A673 (cell line): ENCODE data around the gene SHFL. TPM values are rescaled to one million over a fixed set of nuclear protein-coding genes. Genes with fewer than 3 reads are reported as not detected.

Experiments used
- BruUV-seq: library from RNA; stranded (reverse); fragments of 400-500 nt; replicated peaks from 2 replicates; lab custom pipeline; 2021; lab: Mats Ljungman, UMichigan
- CTCF ChIA-PET: fragments of 300-600 bp; sonication (Branson Sonifier 250); formaldehyde crosslinking; loops from one replicate; lab custom pipeline; 2022; ENCODE audit warnings: antibody characterized with exemption; lab: Charles Lee
- POLR2A ChIA-PET: fragments of 300-600 bp; sonication (Branson Sonifier 250); formaldehyde crosslinking; loops from one replicate; lab custom pipeline; 2022; ENCODE audit warnings: antibody characterized with exemption; ENCODE audit not compliant: low non-redundant PET; lab: Charles Lee
- DNase-seq: peaks from one replicate; pipeline ENCODE4 v3.0.0-alpha.2; 2015; ENCODE audit warnings: low spot score
- H3K27ac ChIP-seq: fragments of 200-600 bp; sonication (generic); 2 replicates; pipeline ENCODE4 v1.5.1; 2016; ENCODE audit warnings: mixed run types, low read depth, mild to moderate bottlenecking, mixed read lengths, antibody characterized with exemption, low read length; ENCODE audit not compliant: poor library complexity, severe bottlenecking
- H3K27me3 ChIP-seq: fragments of 200-600 bp; sonication (generic); replicated peaks from 2 replicates; pipeline ENCODE4 v1.6.1; 2017; ENCODE audit warnings: mixed run types, low read depth, mild to moderate bottlenecking, mixed read lengths, antibody characterized with exemption, low read length; ENCODE audit not compliant: insufficient read depth, poor library complexity
- H3K36me3 ChIP-seq: fragments of 200-600 bp; sonication (generic); 2 replicates; pipeline ENCODE4 v1.6.1; 2016; ENCODE audit warnings: mixed run types, mild to moderate bottlenecking, mixed read lengths, antibody characterized with exemption, low read length; ENCODE audit not compliant: insufficient read depth, poor library complexity, severe bottlenecking
- H3K4me1 ChIP-seq: fragments of 200-600 bp; sonication (generic); 2 replicates; pipeline ENCODE4 v1.6.1; 2017; ENCODE audit warnings: mixed run types, mild to moderate bottlenecking, mixed read lengths, antibody characterized with exemption, low read length; ENCODE audit not compliant: insufficient read depth, poor library complexity, severe bottlenecking
- H3K4me3 ChIP-seq: fragments of 200-600 bp; sonication (generic); 2 replicates; pipeline ENCODE4 v1.5.1; 2016; ENCODE audit warnings: low read depth, mixed run types, mild to moderate bottlenecking, mixed read lengths, low read length; ENCODE audit not compliant: poor library complexity, severe bottlenecking
- H3K9me3 ChIP-seq: fragments of 200-600 bp; sonication (generic); 2 replicates; pipeline ENCODE4 v1.6.1; 2016; ENCODE audit warnings: mixed run types, low read depth, mild to moderate bottlenecking, mixed read lengths, antibody characterized with exemption, low read length; ENCODE audit not compliant: poor library complexity, severe bottlenecking
- CTCF ChIP-seq: fragments of 300-800, 200-600 bp; sonication (generic); conservative IDR thresholded peaks from 2 replicates; pipeline ENCODE4 v1.5.1; 2017; ENCODE audit warnings: low read depth, mild to moderate bottlenecking, antibody characterized with exemption, low read length, moderate library complexity, mixed read lengths
- EZH2 ChIP-seq: fragments of 200-600 bp; sonication (generic); IDR thresholded peaks from 2 replicates; pipeline ENCODE4 v1.6.1; 2017; ENCODE audit warnings: borderline replicate concordance, low read depth, mild to moderate bottlenecking, mixed read lengths, antibody characterized with exemption, low read length; ENCODE audit not compliant: poor library complexity, severe bottlenecking
- intact Hi-C: fragments of 100-400 bp; cut with micrococcal nuclease; formaldehyde crosslinking; loops from one replicate; pipeline ENCODE4 v1.10.0; 2022; ENCODE audit not compliant: unreplicated experiment
- total RNA-seq: library from RNA; stranded (reverse); gene quantifications from 2 replicates; pipeline ENCODE4 v1.2.3, GENCODE V29; 2021

Gene SHFL
- total RNA-seq, 1 experiment from 2014 or later = 15.2 TPM

GRCh38 chr19:10107254-10107653 is 21.1 kb downstream of the SHFL start:
- H3K36me3 ChIP-seq = peaks cover 45% of the 10 kb centered on the region
- ChIA-PET POLR2A (no interaction called here), CTCF (no interaction called here)
- peak overlapping the region; percentile 74 for H3K4me3 ChIP-seq
- intact Hi-C loops = no loop called here
- peaks cover 25% of the 10 kb centered on the region for H3K4me1 ChIP-seq
- peak overlapping the region; percentile 92 for H3K27ac ChIP-seq
- BruUV-seq = no TSS peak
- H3K9me3 ChIP-seq = no peaks in the 10 kb centered on the region
- no peak for TF ChIP-seq CTCF
- TF ChIP-seq EZH2 = no peak
- H3K27me3 ChIP-seq = no peaks in the 10 kb centered on the region
- no peak for DNase-seq

DNA sequence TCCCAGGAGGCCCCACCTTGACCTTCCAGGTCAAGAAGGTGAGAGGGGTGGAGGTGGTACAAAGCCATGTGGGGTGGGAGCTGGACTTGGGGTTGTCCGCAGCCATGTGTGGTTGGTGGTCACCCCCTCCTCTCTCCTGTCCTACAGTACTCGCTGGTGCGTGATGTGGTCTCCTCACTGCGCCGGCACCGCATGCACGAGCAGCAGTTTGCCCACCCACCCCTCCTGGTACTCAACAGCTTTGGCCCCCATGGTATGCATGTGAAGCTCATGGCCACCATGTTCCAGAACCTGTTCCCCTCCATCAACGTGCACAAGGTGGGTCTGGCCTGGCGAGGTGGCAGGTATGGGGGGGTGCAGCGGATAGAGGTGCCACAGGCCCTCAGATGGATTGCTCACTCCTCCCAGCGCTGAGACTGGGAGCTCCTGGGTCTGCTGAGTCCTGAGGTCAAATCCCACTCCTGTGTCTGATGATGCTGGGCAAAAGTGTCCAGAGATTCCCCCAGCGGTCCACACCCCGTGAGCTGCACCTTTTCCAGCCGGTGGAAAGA is 21.8 kb downstream of the SHFL start:
- intact Hi-C loops = no loop called here
- no TSS peak for BruUV-seq
- Histone ChIP-seq H3K27ac (no peak overlapping the region), H3K4me1 (peaks cover 25% of the 10 kb centered on the region), H3K9me3 (no peaks in the 10 kb centered on the region), H3K27me3 (no peaks in the 10 kb centered on the region), H3K4me3 (peak overlapping the region; percentile 74), H3K36me3 (peaks cover 45% of the 10 kb centered on the region)
- CTCF ChIA-PET = no interaction called here
- no peak for DNase-seq
- no peak for TF ChIP-seq CTCF
- TF ChIP-seq EZH2 = no peak
- POLR2A ChIA-PET = no interaction called here

GRCh38 chr19:10109528-10109927 is 23.4 kb downstream of the SHFL start:
- Histone ChIP-seq H3K36me3 (peaks cover 53% of the 10 kb centered on the region), H3K4me3 (no peak overlapping the region), H3K9me3 (no peaks in the 10 kb centered on the region), H3K27me3 (no peaks in the 10 kb centered on the region), H3K4me1 (peaks cover 25% of the 10 kb centered on the region), H3K27ac (no peak overlapping the region)
- intact Hi-C loops = no loop called here
- TF ChIP-seq CTCF (no peak), EZH2 (no peak)
- ChIA-PET POLR2A (no interaction called here), CTCF (interaction anchor here (1.2 kb wide), 1 partner anchor 141 kb away, joined by 5 read pairs; no protein-coding TSS in a partner anchor)
- DNase-seq = no peak
- no TSS peak for BruUV-seq
